Prostate gland (tissue), 2 donors: ENCODE measurements around the gene DCUN1D2.

ENCODE experiments used
- CTCF ChIP-seq, 4 experiments: fragments of 200-600 bp in 2 of 4; fragments of 450-650 bp in 2 of 4; sonication (generic) in 2 of 4; IDR thresholded peaks; 1 replicate in 3 of 4; 2 replicates in 1 of 4; pipeline ENCODE4 v1.5.1; 2016 to 2019; ENCODE audit warnings: antibody characterized with exemption in 4 of 4, mild to moderate bottlenecking in 2 of 4, moderate library complexity in 2 of 4
- POLR2A ChIP-seq: fragments of 450-650 bp; IDR thresholded peaks from one replicate; pipeline ENCODE4 v1.6.1; 2016; ENCODE audit warnings: antibody characterized with exemption, mild to moderate bottlenecking
- POLR2AphosphoS5 ChIP-seq: sonication (generic); formaldehyde crosslinking; IDR thresholded peaks from one replicate; pipeline ENCODE4 v1.6.1; 2017; ENCODE audit warnings: antibody characterized with exemption

GRCh38 chr13:113415825-113416224 lies 74.7 kb downstream of the DCUN1D2 start:
- TF ChIP-seq CTCF (IDR thresholded peaks at IDR 0.05) (no peak), POLR2AphosphoS5 (no peak), POLR2A (no peak)
